ENCODE measurements around the gene BRMS1.
"Not testable (repeated sequence)": the region's sequence is repeated elsewhere in the genome, so short reads cannot be mapped to it uniquely, and the experiment has no call there.

The BRMS1 gene

DNA sequence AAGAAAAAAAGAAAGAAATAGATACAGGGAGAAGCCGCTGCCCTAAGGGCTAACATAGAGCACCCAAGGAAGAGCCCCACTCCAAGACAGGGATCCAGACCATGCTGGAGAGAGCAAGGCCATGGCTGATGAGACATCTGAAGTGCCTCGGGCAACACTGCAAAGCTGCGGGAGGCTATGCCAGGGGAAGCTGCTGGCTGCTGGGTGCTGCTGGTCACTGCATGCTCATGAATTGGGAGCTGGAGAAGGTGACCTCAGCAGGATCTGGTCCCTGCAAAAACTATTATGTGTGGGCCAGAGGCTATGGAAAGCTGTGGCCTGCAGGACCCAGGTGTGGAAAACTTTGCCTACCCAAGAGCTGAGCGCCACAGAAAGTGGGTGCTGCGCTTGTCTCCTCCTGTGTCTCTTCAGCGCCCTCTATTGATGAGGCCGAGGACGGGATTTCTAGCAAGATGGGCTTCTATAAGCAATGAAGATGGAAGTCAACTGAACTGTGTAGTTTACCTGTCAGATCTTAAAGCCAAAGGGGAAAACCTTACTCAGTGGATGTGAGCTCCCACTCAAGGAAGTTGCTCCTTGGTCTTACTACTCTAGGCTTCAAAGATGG lies 44.0 kb upstream of the BRMS1 start:
- no peak overlapping the region for H2AFZ ChIP-seq (ENCODE audit: low read length)
- TF ChIP-seq EZH2 (IDR thresholded peaks at IDR 0.05; ENCODE audit: borderline replicate concordance, low read length) (no peak), CTCF (IDR thresholded peaks at IDR 0.05; ENCODE audit: low read length) (peak; percentile 89)

GRCh38 chr11:66386171-66387069 lies 41.5 kb upstream of the BRMS1 start:
- H3F3A ChIP-seq (ENCODE audit: insufficient read depth, low read length) = no peaks in the 10 kb centered on the region; the same call in 1 of the 2 replicates
- H3K36me3 ChIP-seq (ENCODE audit: insufficient read depth, low read length) = no peaks in the 10 kb centered on the region
- no peaks in the 10 kb centered on the region for H4K20me1 ChIP-seq (ENCODE audit: insufficient read depth, low read length)
- no peaks in the 10 kb centered on the region for H3K27me3 ChIP-seq (ENCODE audit: insufficient read depth, low read length)
- H3K27ac ChIP-seq (ENCODE audit: low read depth, low read length, poor library complexity, severe bottlenecking) = no peak overlapping the region
- no peaks in the 10 kb centered on the region for H3K9me3 ChIP-seq (ENCODE audit: low read length)
- 0 out of 2 replicates have a peak overlapping the region, but pooled peaks have one; percentile 6 for H3K9ac ChIP-seq (ENCODE audit: low read length)
- no peaks in the 10 kb centered on the region for H3K79me2 ChIP-seq (ENCODE audit: insufficient read depth, low read length)
- H3K4me3 ChIP-seq (ENCODE audit: low read depth, low read length, poor library complexity, severe bottlenecking) = peak overlapping the region; percentile 1
- H3K4me2 ChIP-seq (ENCODE audit: low read length) = peak overlapping the region; percentile 36
- no peak overlapping the region for H2AFZ ChIP-seq (ENCODE audit: low read length)
- H3K9me2 ChIP-seq (ENCODE audit: low read depth, low read length) = no peaks in the 10 kb centered on the region
- peaks cover 7% of the 10 kb centered on the region for H3K4me1 ChIP-seq (ENCODE audit: insufficient read depth, low read length, severe bottlenecking)
- no peak for TF ChIP-seq EZH2 (IDR thresholded peaks at IDR 0.05; ENCODE audit: borderline replicate concordance, low read length)
- peak; percentile 89 for TF ChIP-seq CTCF (IDR thresholded peaks at IDR 0.05; ENCODE audit: low read length)

More for the DNA sequence above, 44.0 kb upstream of the BRMS1 start:
- H4K20me1 ChIP-seq (ENCODE audit: insufficient read depth, low read length) = no peaks in the 10 kb centered on the region
- no peaks in the 10 kb centered on the region for H3K79me2 ChIP-seq (ENCODE audit: insufficient read depth, low read length)
- H3K27ac ChIP-seq (ENCODE audit: low read depth, low read length, poor library complexity, severe bottlenecking) = no peak overlapping the region
- H3K36me3 ChIP-seq (ENCODE audit: insufficient read depth, low read length) = no peaks in the 10 kb centered on the region
- no peaks in the 10 kb centered on the region for H3K9me2 ChIP-seq (ENCODE audit: low read depth, low read length)
- H3F3A ChIP-seq (ENCODE audit: insufficient read depth, low read length) = no peaks in the 10 kb centered on the region; the same call in 1 of the 2 replicates
- H3K27me3 ChIP-seq (ENCODE audit: insufficient read depth, low read length) = no peaks in the 10 kb centered on the region
- no peak overlapping the region for H3K9ac ChIP-seq (ENCODE audit: low read length)
- H3K4me1 ChIP-seq (ENCODE audit: insufficient read depth, low read length, severe bottlenecking) = peaks cover 7% of the 10 kb centered on the region
- H3K4me2 ChIP-seq (ENCODE audit: low read length) = no peak overlapping the region
- H3K9me3 ChIP-seq (ENCODE audit: low read length) = no peaks in the 10 kb centered on the region
- H3K4me3 ChIP-seq (ENCODE audit: low read depth, low read length, poor library complexity, severe bottlenecking) = no peak overlapping the region

DNA sequence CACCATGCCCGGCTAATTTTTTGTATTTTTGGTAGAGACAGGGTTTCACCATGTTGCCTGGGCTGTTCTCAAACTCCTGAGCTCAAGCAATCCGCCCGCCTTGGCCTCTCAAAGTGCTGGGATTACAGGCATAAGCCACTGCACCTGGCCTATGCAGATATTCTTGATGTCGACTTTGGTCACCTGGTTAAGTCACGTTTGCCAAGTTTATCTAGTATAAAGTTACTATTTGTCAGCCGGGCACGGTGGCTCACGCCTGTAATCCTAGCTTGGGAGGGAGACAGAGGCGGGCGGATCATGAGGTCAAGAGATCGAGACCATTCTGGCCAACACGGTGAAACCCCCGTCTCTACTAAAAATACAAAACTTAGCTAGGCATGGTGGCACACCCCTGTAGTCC lies 39.4 kb upstream of the BRMS1 start:
- not testable (repeated sequence) for H3K27me3 ChIP-seq (ENCODE audit: insufficient read depth, low read length)

DNA sequence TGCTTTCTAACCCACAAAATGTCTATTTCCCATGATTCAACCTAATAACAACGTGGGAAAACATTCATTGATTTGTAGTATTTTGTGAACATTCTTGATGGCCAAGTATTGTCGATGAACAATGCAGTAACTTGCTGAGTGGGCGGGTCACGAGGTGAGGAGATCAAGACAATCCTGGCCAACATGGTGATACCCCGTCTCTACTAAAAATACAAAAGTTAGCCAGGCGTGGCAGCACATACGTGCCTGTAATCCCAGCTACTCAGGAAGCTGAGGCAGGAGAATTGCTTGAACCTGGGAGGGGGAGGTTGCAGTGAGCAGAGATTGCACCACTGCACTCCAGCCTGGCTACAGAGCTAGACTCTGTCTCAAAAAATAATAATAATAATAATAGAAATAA lies 35.4 kb upstream of the BRMS1 start:
- not testable (repeated sequence) for H3K9ac ChIP-seq (ENCODE audit: low read length); H3K27me3 ChIP-seq (ENCODE audit: insufficient read depth, low read length); H3K36me3 ChIP-seq (ENCODE audit: insufficient read depth, low read length); H3F3A ChIP-seq (ENCODE audit: insufficient read depth, low read length); H3K9me2 ChIP-seq (ENCODE audit: low read depth, low read length); H3K4me1 ChIP-seq (ENCODE audit: insufficient read depth, low read length, severe bottlenecking); H3K79me2 ChIP-seq (ENCODE audit: insufficient read depth, low read length); H4K20me1 ChIP-seq (ENCODE audit: insufficient read depth, low read length); H3K4me2 ChIP-seq (ENCODE audit: low read length); H3K27ac ChIP-seq (ENCODE audit: low read depth, low read length, poor library complexity, severe bottlenecking); H3K4me3 ChIP-seq (ENCODE audit: low read depth, low read length, poor library complexity, severe bottlenecking); H3K9me3 ChIP-seq (ENCODE audit: low read length); H2AFZ ChIP-seq (ENCODE audit: low read length)

More for the DNA sequence above, 39.4 kb upstream of the BRMS1 start:
- not testable (repeated sequence) for H3K36me3 ChIP-seq (ENCODE audit: insufficient read depth, low read length); H3K4me2 ChIP-seq (ENCODE audit: low read length); H3F3A ChIP-seq (ENCODE audit: insufficient read depth, low read length); H3K79me2 ChIP-seq (ENCODE audit: insufficient read depth, low read length); H4K20me1 ChIP-seq (ENCODE audit: insufficient read depth, low read length); H3K27ac ChIP-seq (ENCODE audit: low read depth, low read length, poor library complexity, severe bottlenecking); H3K4me1 ChIP-seq (ENCODE audit: insufficient read depth, low read length, severe bottlenecking); H2AFZ ChIP-seq (ENCODE audit: low read length); H3K9ac ChIP-seq (ENCODE audit: low read length); H3K9me3 ChIP-seq (ENCODE audit: low read length); H3K4me3 ChIP-seq (ENCODE audit: low read depth, low read length, poor library complexity, severe bottlenecking); H3K9me2 ChIP-seq (ENCODE audit: low read depth, low read length)

- H3K9me3 ChIP-seq (ENCODE audit: low read length); H3F3A ChIP-seq (ENCODE audit: insufficient read depth, low read length); H2AFZ ChIP-seq (ENCODE audit: low read length); H3K27ac ChIP-seq (ENCODE audit: low read depth, low read length, poor library complexity, severe bottlenecking); H3K9ac ChIP-seq (ENCODE audit: low read length); H3K9me2 ChIP-seq (ENCODE audit: low read depth, low read length); H3K27me3 ChIP-seq (ENCODE audit: insufficient read depth, low read length); H3K4me3 ChIP-seq (ENCODE audit: low read depth, low read length, poor library complexity, severe bottlenecking); H3K79me2 ChIP-seq (ENCODE audit: insufficient read depth, low read length); H4K20me1 ChIP-seq (ENCODE audit: insufficient read depth, low read length); H3K4me2 ChIP-seq (ENCODE audit: low read length): not testable (repeated sequence)
- Histone ChIP-seq H3K4me1 (ENCODE audit: insufficient read depth, low read length, severe bottlenecking) (peaks cover 21% of the 10 kb centered on the region), H3K36me3 (ENCODE audit: insufficient read depth, low read length) (peaks cover 17% of the 10 kb centered on the region)
Observed at GRCh38 chr11:66373690-66374287, 28.9 kb upstream of the BRMS1 start.
